Fibroblast of skin of left quadriceps (primary cell): ENCODE measurements around the gene FBXL20.

Source experiments
- DNase-seq, 2 experiments: peaks; one replicate each; pipeline ENCODE4 v3.0.0-alpha.2; 2013; ENCODE audit warnings: low read depth in 2 of 2

The FBXL20 gene

DNA sequence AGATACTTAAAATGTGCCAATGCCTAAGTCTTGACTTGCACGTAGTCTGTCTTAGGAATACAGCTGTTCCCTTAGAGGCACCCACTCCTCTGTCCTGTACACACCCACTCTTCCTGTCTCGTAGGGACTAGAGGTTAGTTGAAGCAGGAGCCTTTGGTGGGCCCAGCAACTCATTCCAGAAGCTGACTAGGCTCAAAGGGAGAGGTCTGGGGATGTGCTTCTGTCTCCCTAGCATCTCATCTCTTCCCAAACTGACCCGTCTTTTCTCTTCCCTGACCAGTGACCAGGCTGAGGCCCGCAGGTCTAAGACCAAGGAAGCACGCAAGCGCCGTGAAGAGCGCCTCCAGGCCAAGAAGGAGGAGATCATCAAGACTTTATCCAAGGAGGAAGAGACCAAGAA, 197.2 kb downstream of the FBXL20 start:
- no peak for DNase-seq
